ENCODE results near the gene SEPTIN11.

The SEPTIN11 gene

DNA sequence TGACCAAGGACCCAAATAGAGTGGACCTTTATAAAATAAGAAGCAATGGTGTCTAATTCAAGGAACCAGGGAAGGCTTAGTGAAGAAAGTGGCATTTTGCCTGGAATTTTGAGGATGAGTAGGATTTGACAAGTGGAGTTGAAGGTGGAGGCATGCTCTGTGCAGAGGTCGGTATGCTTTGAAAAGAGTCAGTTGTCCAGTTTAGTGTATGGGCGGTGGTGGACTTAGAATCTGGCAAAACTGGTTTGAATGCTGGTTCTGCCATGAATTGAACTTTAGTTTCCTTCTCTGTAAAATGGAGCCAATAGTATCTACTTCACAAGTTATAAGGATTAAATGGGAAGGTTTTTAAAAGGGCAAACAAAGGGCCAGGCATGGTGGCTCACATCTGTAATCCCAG lies 29.7 kb downstream of the SEPTIN11 start:
- DNase-seq (ENCODE audit: low read depth, low spot score), result no peak

GRCh38 chr4:76980261-76980660 lies 30.7 kb downstream of the SEPTIN11 start:
- DNase-seq (ENCODE audit: low read depth, low spot score), result no peak

DNA sequence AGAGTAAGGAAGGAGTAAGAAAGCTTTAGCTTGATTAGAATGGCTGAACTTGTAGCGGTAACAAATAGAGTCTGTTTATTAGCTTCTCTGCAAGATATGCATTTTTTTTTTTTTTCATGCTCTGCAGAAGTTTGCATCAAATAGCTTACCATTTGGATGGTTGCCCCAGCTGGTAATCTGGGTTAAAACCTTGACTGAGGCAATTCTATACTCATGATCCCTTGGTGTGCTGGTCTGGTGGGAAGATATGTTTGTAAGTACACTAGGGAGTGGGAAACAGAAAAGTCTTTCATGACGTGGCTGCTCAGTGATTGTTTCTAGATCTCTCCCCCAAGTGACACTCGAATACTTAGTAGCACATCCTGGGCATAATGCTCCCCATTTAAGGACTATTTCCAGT lies 32.1 kb downstream of the SEPTIN11 start:
- DNase-seq (ENCODE audit: low read depth, low spot score), result no peak

GRCh38 chr4:76982638-76983584 lies 33.4 kb downstream of the SEPTIN11 start:
- DNase-seq (ENCODE audit: low read depth, low spot score), result no peak

DNA sequence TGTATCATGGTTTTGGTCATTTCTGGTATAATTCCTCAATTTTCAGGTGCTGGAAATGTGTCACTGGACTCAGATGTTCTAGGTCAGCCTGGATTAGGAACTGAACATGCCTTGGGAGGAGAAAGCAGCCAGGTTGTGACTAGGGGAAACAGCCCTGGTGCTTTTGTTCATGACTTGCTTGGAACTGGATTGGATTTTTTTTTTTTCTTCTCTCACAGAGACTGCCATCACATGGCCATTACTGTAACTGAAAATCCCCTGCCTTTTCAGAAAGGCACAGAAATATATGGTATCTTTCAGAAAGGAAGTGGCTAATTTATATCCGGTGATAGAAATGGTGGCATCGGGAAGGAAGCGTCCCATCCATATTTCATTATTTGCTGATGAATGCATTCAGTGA lies 34.6 kb downstream of the SEPTIN11 start:
- DNase-seq (ENCODE audit: low read depth, low spot score), result no peak

DNA sequence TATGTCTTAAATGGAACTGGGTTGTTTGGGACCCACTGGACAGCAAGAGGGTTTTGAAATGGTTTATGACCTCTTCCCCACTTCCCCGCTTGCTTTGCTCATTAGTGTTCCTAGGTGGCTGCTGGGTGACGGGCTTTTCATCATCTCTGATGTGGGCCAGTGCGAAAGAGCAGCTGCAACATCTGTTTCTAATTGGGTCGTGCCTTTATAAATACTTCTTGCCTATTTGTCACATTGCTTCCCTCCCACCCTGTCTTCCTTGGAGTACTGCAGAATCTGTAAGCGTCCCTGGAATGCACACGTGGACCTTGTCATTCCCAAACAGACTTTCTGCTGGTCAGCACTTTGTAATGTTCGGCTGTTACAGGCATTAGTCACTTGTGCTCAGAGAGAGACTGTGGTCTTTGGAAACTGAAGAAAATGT lies 35.2 kb downstream of the SEPTIN11 start:
- no peak for DNase-seq (ENCODE audit: low read depth, low spot score)

DNA sequence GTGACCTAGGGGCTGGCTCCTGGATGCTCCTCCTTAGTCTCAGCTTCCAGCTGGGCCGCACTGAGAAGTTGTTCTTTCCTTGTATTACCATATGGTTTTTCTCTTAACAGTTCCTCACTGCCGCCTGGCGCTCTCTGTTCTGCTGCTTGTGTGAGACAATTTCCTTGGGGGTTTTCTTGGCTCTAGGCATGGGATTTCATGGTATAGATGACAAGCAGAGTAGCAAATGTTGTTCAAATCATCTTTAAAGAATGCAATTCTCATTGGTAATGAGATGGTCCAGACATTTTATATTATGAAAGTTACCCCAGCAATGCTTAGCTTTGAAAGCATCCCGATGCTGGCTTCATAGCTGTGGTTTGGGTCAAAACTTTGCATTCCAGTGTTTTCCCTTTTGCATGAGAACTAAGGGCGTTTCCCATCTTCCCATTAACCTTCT lies 37.6 kb downstream of the SEPTIN11 start:
- no peak for DNase-seq (ENCODE audit: low read depth, low spot score)

- DNase-seq (ENCODE audit: low read depth, low spot score), result no peak
Observed at GRCh38 chr4:76987685-76988084, 38.1 kb downstream of the SEPTIN11 start.

GRCh38 chr4:76989391-76990061 lies 40.0 kb downstream of the SEPTIN11 start:
- DNase-seq (ENCODE audit: low read depth, low spot score), result no peak

- no peak for DNase-seq (ENCODE audit: low read depth, low spot score)
Observed at GRCh38 chr4:76990288-76991080, 40.9 kb downstream of the SEPTIN11 start.

- no peak for DNase-seq (ENCODE audit: low read depth, low spot score)
Observed at GRCh38 chr4:76991161-76991660, 41.7 kb downstream of the SEPTIN11 start.

DNA sequence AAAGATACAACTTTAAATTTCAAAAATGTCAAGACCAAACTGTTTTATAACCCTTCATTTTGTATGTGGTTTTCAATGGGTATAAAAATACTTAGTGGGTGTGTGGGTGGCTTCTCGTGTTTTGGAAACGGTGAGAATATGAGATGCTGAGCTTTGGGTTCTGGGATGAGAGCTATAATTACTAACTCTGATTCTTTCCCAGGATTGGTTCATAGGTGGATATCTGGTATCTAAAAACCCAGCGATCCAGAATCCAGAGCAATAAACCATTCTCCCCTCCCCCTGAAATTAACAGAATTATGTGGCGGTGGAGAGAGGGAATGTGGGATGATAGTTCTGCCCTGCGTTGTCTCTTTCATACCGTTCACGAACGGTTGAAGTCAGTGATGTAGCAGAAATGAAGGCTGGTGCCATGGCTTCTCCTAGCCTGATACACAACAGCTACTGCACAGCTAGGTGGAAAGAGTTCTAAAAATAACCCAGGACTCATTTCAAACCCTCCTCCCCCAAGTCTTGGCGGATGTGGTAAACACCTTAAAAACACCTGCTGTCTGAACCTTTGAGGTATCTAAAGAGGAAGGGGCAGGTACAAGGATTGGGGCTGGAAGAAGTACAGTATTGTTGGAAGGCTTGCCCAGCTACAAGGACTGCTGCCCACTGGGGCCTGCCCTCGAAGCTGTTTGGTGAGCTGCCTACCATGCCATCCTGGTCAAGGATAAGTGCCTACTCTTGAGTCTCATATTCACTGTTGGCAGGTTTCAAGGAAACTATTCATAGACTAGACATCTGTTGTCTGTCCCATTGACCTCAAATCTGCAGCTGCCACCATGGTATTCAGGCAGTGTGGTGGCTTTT lies 44.5 kb downstream of the SEPTIN11 start:
- no peak for DNase-seq (ENCODE audit: low read depth, low spot score)

GRCh38 chr4:76995776-76996175 lies 46.2 kb downstream of the SEPTIN11 start:
- no peak for DNase-seq (ENCODE audit: low read depth, low spot score)

DNA sequence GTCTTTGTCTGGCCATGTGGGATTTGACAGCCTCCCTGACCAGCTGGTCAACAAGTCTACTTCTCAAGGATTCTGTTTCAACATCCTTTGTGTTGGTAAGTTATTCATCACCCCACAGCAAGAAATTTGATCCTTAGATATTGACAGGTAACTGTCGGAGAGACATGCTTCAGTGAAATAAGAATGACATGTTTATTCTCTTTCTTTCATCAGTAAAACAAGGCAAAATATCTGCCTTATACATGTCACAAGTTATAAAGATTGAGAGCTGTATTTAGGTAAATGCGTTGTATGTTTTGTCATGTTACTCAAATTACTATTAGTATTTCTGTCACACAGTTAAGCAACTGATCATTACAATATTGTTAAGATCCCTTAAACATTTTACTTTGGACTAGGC lies 46.9 kb downstream of the SEPTIN11 start:
- DNase-seq (ENCODE audit: low read depth, low spot score), result no peak

DNA sequence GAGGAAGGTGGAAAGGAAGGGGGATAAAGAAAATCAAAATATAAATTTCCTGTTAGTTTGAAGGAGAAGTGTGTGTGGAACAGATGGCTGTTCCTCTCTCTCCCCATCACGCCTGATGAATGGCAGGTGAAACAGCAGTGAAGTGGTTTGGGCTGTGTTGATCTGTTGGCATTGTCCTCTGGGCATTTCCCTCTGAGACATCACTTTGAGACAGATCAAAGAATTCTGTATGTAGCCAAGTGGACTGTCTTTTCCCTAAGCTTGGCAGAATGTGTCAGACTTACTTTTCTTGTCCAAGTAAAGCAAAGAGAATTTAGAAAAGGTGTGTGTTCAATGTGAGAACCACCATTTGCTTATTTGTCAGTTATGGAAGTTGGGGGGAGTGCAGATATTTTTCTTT lies 47.5 kb downstream of the SEPTIN11 start:
- no peak for DNase-seq (ENCODE audit: low read depth, low spot score)

GRCh38 chr4:76997532-76997931 lies 48.0 kb downstream of the SEPTIN11 start:
- no peak for DNase-seq (ENCODE audit: low read depth, low spot score)

DNA sequence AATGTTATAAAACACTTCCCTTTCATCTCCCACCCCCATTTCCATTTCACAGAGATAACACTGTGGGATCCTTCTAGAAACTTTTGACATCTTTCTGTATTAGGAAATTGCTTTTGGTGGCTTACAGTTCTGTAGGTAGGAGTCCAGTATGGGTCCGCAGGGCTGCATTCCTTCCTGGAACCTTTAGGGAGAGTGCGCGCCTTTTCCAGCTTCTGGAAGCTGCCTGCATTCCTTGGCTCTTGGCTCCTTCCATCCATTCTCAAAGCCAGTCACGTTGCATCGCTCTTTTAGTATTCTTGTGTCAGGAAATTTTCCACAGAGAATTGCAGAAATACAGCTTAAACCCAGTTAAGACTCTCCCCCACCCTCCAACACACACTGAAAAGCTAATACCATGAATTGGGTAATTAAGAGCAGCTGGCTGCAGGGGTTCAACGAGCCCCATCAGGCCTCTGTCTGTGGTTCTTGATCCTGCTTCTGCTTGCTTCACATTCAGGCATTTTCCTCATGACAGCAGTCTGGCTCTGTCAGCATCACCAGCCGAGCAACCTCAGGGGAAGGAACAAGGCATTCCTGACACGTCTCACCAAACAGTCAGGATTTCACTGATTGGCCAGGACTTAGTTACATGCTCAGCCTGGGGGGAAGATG lies 48.8 kb downstream of the SEPTIN11 start:
- no peak for DNase-seq (ENCODE audit: low read depth, low spot score)
